ENCODE measurements around the gene SCAMP2. TPM values are rescaled to one million over a fixed set of nuclear protein-coding genes. Genes with fewer than 3 reads are reported as not detected.
"Not testable (repeated sequence)": the region's sequence is repeated elsewhere in the genome, so short reads cannot be mapped to it uniquely, and the experiment has no call there.

The SCAMP2 gene
- total RNA-seq, 1 donor from 2014 or later, result 90.8 TPM

DNA sequence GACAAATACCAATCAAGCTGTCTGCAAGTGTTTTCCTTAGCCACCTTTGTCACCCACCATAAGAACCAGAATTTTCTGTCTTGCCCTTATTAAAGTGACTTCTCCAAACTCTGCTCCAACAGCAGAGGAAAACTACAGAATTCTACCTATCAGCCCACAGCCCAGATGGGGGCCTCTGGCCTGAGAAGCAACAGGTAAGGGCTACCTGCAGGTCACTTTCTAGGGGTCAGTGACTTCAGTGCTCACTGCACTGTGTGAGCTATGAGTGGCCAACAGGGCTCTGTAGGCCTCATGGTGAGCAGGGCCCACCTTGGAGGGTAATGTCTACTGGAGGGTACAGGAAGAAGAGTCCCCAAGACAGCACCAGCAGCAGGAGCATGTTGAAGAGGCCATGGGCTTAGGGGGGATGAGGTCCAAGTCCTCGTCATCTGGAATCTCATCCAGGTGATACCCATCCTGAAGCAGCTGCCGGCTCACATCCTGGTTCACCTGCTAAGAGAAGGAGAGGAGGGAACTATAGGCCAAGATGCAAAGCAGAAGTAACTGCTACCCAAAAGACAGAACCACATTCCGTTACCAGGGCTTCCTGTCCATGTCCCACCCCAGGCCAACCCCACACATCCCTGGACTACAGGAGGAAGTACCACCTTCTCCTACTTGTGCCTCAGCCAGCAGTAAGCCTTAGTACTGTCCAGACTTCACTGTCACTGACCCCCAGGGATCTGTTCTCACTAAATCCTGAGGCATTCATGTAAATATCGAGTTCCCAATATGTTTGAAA, 29.3 kb upstream of the SCAMP2 start:
- intact Hi-C loops (cut with DNase I), result no loop called here

GRCh38 chr15:74901612-74902063, 28.5 kb upstream of the SCAMP2 start:
- Histone ChIP-seq H3K27me3 (no peaks in the 10 kb centered on the region), H3K27ac (no peak overlapping the region), H3K36me3 (peaks cover 39 to 57% of the 10 kb centered on the region in 2 donors), H3K9me3 (no peaks in the 10 kb centered on the region), H3K4me1 (peaks cover 8 to 17% of the 10 kb centered on the region in 2 donors), H3K4me3 (no peak overlapping the region)
- intact Hi-C loops (cut with DNase I), result no loop called here
- DNase-seq (ENCODE audit: low spot score in 2 of 2), result peak in 1 of 2 donors; percentile 78
- TF ChIP-seq, protein P1, sequence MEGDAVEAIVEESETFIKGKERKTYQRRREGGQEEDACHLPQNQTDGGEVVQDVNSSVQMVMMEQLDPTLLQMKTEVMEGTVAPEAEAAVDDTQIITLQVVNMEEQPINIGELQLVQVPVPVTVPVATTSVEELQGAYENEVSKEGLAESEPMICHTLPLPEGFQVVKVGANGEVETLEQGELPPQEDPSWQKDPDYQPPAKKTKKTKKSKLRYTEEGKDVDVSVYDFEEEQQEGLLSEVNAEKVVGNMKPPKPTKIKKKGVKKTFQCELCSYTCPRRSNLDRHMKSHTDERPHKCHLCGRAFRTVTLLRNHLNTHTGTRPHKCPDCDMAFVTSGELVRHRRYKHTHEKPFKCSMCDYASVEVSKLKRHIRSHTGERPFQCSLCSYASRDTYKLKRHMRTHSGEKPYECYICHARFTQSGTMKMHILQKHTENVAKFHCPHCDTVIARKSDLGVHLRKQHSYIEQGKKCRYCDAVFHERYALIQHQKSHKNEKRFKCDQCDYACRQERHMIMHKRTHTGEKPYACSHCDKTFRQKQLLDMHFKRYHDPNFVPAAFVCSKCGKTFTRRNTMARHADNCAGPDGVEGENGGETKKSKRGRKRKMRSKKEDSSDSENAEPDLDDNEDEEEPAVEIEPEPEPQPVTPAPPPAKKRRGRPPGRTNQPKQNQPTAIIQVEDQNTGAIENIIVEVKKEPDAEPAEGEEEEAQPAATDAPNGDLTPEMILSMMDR (IDR thresholded peaks at IDR 0.05), result peak; percentile 66 to 91 (median 89)

More for the DNA sequence above, 29.3 kb upstream of the SCAMP2 start:
- DNase-seq (ENCODE audit: low spot score in 2 of 2), result no peak
- no peaks in the 10 kb centered on the region for H3K27me3 ChIP-seq
- TF ChIP-seq, protein P1 (IDR thresholded peaks at IDR 0.05), result no peak
- H3K4me1 ChIP-seq, result peaks cover 8 to 20% of the 10 kb centered on the region in 2 donors
- H3K27ac ChIP-seq, result no peak overlapping the region
- H3K4me3 ChIP-seq, result no peak overlapping the region
- H3K9me3 ChIP-seq, result no peaks in the 10 kb centered on the region
- H3K36me3 ChIP-seq, result peaks cover 39 to 57% of the 10 kb centered on the region in 2 donors

DNA sequence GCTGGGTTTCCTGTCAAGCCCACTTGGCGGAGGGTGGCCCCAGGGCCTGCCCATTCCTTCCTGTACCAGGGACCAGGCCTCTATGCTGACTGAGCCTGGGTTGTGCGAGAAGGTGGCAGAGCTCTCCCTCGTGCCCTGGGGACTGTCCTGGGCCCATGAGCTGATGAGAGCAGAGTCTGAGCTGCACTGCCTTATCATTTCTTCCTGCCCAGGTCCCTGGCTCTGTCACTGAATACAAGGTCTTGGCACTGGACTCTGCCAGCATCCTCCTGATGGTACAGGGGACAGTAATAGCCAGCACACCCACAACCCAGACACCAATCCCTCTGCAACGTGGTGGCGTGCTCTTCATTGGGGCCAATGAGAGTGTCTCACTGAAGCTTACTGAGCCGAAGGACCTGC, 24.1 kb upstream of the SCAMP2 start:
- H3K4me1 ChIP-seq, result peaks cover 0 to 2% of the 10 kb centered on the region in 2 donors
- DNase-seq (ENCODE audit: low spot score in 2 of 2), result no peak
- peaks cover 41 to 43% of the 10 kb centered on the region in 2 donors for H3K36me3 ChIP-seq
- no peak overlapping the region for H3K27ac ChIP-seq
- intact Hi-C loops (cut with DNase I), result no loop called here
- TF ChIP-seq, protein P1 (IDR thresholded peaks at IDR 0.05), result no peak
- no peaks in the 10 kb centered on the region for H3K9me3 ChIP-seq
- no peak overlapping the region for H3K4me3 ChIP-seq
- no peaks in the 10 kb centered on the region for H3K27me3 ChIP-seq

DNA sequence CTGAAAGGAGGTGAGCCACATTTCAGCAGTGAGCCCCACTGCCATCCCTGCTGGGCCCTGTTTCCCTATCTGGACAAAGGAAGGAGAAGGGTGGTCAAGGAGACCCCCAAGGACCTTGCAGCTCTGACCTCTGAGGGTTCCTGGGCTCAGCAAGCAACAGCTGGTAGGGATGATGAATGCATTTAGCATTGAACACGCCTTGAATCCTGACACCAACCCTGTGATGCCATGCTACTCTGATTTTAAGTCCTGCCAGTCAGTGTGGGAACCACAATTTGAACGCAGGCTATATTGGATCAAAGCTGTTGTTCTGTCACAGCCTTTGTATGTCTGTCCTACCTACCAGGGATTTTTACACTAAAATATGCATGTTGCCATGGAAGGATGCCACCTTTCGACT, 23.2 kb upstream of the SCAMP2 start:
- Histone ChIP-seq H3K27me3 (no peaks in the 10 kb centered on the region), H3K4me1 (no peaks in the 10 kb centered on the region), H3K4me3 (no peak overlapping the region), H3K27ac (no peak overlapping the region), H3K36me3 (peaks cover 36% of the 10 kb centered on the region in 2 donors), H3K9me3 (no peaks in the 10 kb centered on the region)
- TF ChIP-seq, protein P1 (IDR thresholded peaks at IDR 0.05), result no peak
- intact Hi-C loops (cut with DNase I), result no loop called here
- DNase-seq (ENCODE audit: low spot score in 2 of 2), result no peak

GRCh38 chr15:74895830-74896229, 22.7 kb upstream of the SCAMP2 start:
- Histone ChIP-seq H3K4me1 (no peaks in the 10 kb centered on the region), H3K9me3 (no peaks in the 10 kb centered on the region), H3K36me3 (peaks cover 31 to 32% of the 10 kb centered on the region in 2 donors), H3K27me3 (no peaks in the 10 kb centered on the region), H3K4me3 (no peak overlapping the region), H3K27ac (no peak overlapping the region)
- DNase-seq (ENCODE audit: low spot score in 2 of 2), result no peak
- intact Hi-C loops (cut with DNase I), result no loop called here
- TF ChIP-seq, protein P1 (IDR thresholded peaks at IDR 0.05), result no peak

GRCh38 chr15:74894383-74894782, 21.2 kb upstream of the SCAMP2 start:
- H3K4me3 ChIP-seq; H3K27me3 ChIP-seq; H3K27ac ChIP-seq; H3K4me1 ChIP-seq; intact Hi-C loops (cut with DNase I); DNase-seq (ENCODE audit: low spot score in 2 of 2); H3K9me3 ChIP-seq: not testable (repeated sequence)
- H3K36me3 ChIP-seq, result peaks cover 16 to 22% of the 10 kb centered on the region in 2 donors
